Fibroblast of peridontal ligament (primary cell): ENCODE results near the gene CLNK.

ENCODE experiments used
- DNase-seq: peaks from one replicate; pipeline ENCODE4 v3.0.0-alpha.2; 2010; ENCODE audit errors: extremely low read depth

The CLNK gene

GRCh38 chr4:10524196-10524833 lies 160.3 kb downstream of the CLNK start:
- no peak for DNase-seq

- DNase-seq: no peak
Observed at GRCh38 chr4:10521424-10521823, 163.1 kb downstream of the CLNK start.

- DNase-seq: no peak
Observed at GRCh38 chr4:10509733-10510132, 174.8 kb downstream of the CLNK start.

GRCh38 chr4:10506077-10506476 lies 178.5 kb downstream of the CLNK start:
- no peak for DNase-seq

GRCh38 chr4:10504570-10505179 lies 179.9 kb downstream of the CLNK start:
- DNase-seq: no peak

GRCh38 chr4:10502717-10503116 lies 181.9 kb downstream of the CLNK start:
- no peak for DNase-seq

GRCh38 chr4:10500776-10501175 lies 183.8 kb downstream of the CLNK start:
- no peak for DNase-seq

GRCh38 chr4:10496200-10496599 lies 188.4 kb downstream of the CLNK start:
- DNase-seq: no peak

GRCh38 chr4:10495651-10496050 lies 188.9 kb downstream of the CLNK start:
- no peak for DNase-seq

GRCh38 chr4:10492464-10492863 lies 192.1 kb downstream of the CLNK start:
- DNase-seq: no peak

GRCh38 chr4:10491401-10491800 lies 193.2 kb downstream of the CLNK start:
- DNase-seq: no peak

GRCh38 chr4:10490996-10491395 lies 193.6 kb downstream of the CLNK start:
- no peak for DNase-seq

GRCh38 chr4:10482913-10483312 lies 201.7 kb downstream of the CLNK start:
- no peak for DNase-seq

GRCh38 chr4:10480616-10481015 lies 204.0 kb downstream of the CLNK start:
- DNase-seq: no peak

GRCh38 chr4:10478621-10479020 lies 205.9 kb downstream of the CLNK start:
- DNase-seq: no peak

- no peak for DNase-seq
Observed at GRCh38 chr4:10470505-10470904, 214.1 kb downstream of the CLNK start.

- no peak for DNase-seq
Observed at GRCh38 chr4:10466161-10466560, 218.4 kb downstream of the CLNK start.

- no peak for DNase-seq
Observed at GRCh38 chr4:10462876-10463275, 221.7 kb downstream of the CLNK start.

GRCh38 chr4:10461850-10462400 lies 222.6 kb downstream of the CLNK start:
- DNase-seq: no peak

GRCh38 chr4:10461091-10461849 lies 223.3 kb downstream of the CLNK start:
- peak; percentile 28 for DNase-seq

GRCh38 chr4:10460313-10461047 lies 224.1 kb downstream of the CLNK start:
- DNase-seq: no peak

- DNase-seq: no peak
Observed at GRCh38 chr4:10459305-10459704, 225.3 kb downstream of the CLNK start.
